Measurements from ENCODE around the gene MAP6.

Gene MAP6

GRCh38 chr11:75557666-75558494 is 111.0 kb downstream of the MAP6 start:
- DNase-seq (ENCODE audit: insufficient read length, low spot score) (peak; percentile 65), FAIRE-seq (no peak)
- TF ChIP-seq POLR2A (IDR thresholded peaks at IDR 0.05; ENCODE audit: low read depth, low read length) = no peak

- no peak for FAIRE-seq
- DNase-seq (ENCODE audit: insufficient read length, low spot score) = no peak
- no peak for TF ChIP-seq POLR2A (IDR thresholded peaks at IDR 0.05; ENCODE audit: low read depth, low read length)
These were observed 112.6 kb downstream of the MAP6 start for GRCh38 chr11:75556275-75556674.

- DNase-seq (ENCODE audit: insufficient read length, low spot score) = no peak
- TF ChIP-seq POLR2A (IDR thresholded peaks at IDR 0.05; ENCODE audit: low read depth, low read length) = no peak
- FAIRE-seq = no peak
These were observed 113.6 kb downstream of the MAP6 start for GRCh38 chr11:75555079-75555811.

- FAIRE-seq (no peak), DNase-seq (ENCODE audit: insufficient read length, low spot score) (no peak)
These were observed 114.4 kb downstream of the MAP6 start for GRCh38 chr11:75554258-75555022.

GRCh38 chr11:75553889-75554257 is 115.0 kb downstream of the MAP6 start:
- no peak for FAIRE-seq
- no peak for DNase-seq (ENCODE audit: insufficient read length, low spot score)
- no peak for TF ChIP-seq POLR2A (IDR thresholded peaks at IDR 0.05; ENCODE audit: low read depth, low read length)

More at GRCh38 chr11:75554258-75555022, 114.4 kb downstream of the MAP6 start:
- TF ChIP-seq POLR2A (IDR thresholded peaks at IDR 0.05; ENCODE audit: low read depth, low read length) = no peak

GRCh38 chr11:75553182-75553581 is 115.7 kb downstream of the MAP6 start:
- DNase-seq (ENCODE audit: insufficient read length, low spot score) = no peak
- no peak for FAIRE-seq
- no peak for TF ChIP-seq POLR2A (IDR thresholded peaks at IDR 0.05; ENCODE audit: low read depth, low read length)

GRCh38 chr11:75549370-75549958 is 119.4 kb downstream of the MAP6 start:
- FAIRE-seq (no peak), DNase-seq (ENCODE audit: insufficient read length, low spot score) (no peak)
- no peak for TF ChIP-seq POLR2A (IDR thresholded peaks at IDR 0.05; ENCODE audit: low read depth, low read length)

- FAIRE-seq (no peak), DNase-seq (ENCODE audit: insufficient read length, low spot score) (no peak)
- TF ChIP-seq POLR2A (IDR thresholded peaks at IDR 0.05; ENCODE audit: low read depth, low read length) = no peak
These were observed 120.1 kb downstream of the MAP6 start for GRCh38 chr11:75548595-75549272.

GRCh38 chr11:75547617-75548058 is 121.2 kb downstream of the MAP6 start:
- FAIRE-seq = no peak
- no peak for TF ChIP-seq POLR2A (IDR thresholded peaks at IDR 0.05; ENCODE audit: low read depth, low read length)
- DNase-seq (ENCODE audit: insufficient read length, low spot score) = peak; percentile 76

- FAIRE-seq (no peak), DNase-seq (ENCODE audit: insufficient read length, low spot score) (no peak)
- no peak for TF ChIP-seq POLR2A (IDR thresholded peaks at IDR 0.05; ENCODE audit: low read depth, low read length)
These were observed 121.7 kb downstream of the MAP6 start for GRCh38 chr11:75547177-75547576.

- FAIRE-seq (no peak), DNase-seq (ENCODE audit: insufficient read length, low spot score) (no peak)
- no peak for TF ChIP-seq POLR2A (IDR thresholded peaks at IDR 0.05; ENCODE audit: low read depth, low read length)
These were observed 125.0 kb downstream of the MAP6 start for GRCh38 chr11:75543806-75544205.

GRCh38 chr11:75542088-75542438 is 126.8 kb downstream of the MAP6 start:
- FAIRE-seq (no peak), DNase-seq (ENCODE audit: insufficient read length, low spot score) (no peak)
- no peak for TF ChIP-seq POLR2A (IDR thresholded peaks at IDR 0.05; ENCODE audit: low read depth, low read length)
